ENCODE results near the gene TIMM9.
"Not testable (repeated sequence)": the region's sequence is repeated elsewhere in the genome, so short reads cannot be mapped to it uniquely, and the experiment has no call there.

TIMM9 gene, protein sequence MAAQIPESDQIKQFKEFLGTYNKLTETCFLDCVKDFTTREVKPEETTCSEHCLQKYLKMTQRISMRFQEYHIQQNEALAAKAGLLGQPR

DNA sequence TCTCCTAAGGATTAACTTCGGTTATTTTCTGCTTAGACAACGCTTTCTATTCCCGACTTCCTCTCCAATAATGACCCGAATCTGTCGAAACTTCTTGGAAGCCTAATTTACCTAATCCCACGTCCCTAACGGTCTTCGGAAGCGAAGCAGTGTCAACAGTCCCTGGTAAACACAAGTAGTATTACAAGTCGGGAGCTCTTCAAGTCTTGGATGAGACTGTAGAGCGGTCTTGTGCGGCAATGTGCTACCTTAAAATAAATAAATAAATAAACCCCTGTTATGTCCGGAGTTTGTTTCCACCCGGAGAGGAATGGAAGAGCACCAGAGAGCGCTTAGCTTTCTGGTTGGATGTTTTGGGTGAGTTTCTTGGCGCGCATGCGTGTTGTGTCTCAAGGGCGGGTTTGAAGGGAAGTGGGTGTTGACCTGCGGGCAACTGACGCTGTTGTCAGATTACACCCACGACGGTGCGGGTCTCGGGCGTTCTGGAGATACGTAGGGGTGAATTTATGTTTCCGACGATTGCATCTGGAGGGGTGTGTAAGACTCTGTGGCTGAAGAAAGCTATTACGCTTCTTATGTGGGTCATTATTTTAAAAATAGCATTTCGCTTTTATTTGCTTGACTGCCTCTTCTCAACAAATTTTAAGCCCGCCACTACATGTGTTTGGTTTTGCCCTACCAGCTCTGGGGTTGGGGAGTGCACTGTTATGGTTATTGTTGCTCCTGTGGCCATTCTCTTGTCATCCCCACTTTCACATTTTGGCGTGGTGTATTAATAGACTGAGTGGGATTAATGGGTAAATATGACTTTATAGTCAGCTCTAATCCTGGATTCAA is at the start of gene TIMM9, which contains the start of gene KIAA0586:
TIMM9 (minus strand) TSS at position 251 of the 837 bp plus-strand sequence. CDS start 15,586 bp downstream, outside the sequence.
KIAA0586 (plus strand) TSS at position 439 of the 837 bp plus-strand sequence. CDS start 546 bp downstream, outside the sequence.
- peak; percentile 91 for DNase-seq

DNA sequence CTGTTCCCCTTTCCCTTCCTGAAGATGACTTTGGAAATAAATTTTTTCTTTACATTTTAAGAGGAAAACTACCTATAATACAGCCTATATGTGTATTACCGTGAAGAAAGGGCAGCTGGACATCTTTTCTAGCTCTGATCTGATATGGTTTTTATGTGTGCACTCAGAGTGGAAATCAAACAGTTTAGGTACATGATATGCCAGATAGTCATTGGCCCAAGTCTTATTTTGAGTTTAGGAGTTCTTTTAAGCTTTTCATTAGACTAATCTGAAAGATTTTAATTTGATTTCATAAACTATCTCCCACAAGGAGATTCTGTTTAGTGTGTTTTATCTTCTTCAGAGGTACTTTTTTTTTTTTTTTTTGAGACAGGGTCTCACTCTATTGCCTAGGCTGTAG is 49.0 kb upstream of the TIMM9 start:
- DNase-seq = no peak

DNA sequence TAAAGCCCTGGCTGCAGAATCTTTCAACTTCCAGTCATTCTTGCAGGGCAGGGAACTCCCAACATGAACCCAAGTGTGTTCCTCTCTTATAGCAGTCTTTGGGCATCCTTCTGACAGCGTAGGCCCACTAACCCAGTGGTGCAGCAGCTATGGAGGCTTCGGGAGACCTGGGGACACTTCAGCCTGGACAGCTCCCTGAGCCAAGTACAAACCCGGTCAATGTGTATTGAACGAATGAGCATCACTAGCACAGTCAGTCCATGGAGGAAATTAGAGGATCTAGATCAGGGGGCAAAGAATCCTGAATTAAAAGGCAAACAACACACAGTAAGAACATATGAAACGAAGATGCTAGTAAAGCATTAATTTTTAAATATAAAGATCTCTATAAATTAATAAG is 42.0 kb upstream of the TIMM9 start:
- DNase-seq = no peak

DNA sequence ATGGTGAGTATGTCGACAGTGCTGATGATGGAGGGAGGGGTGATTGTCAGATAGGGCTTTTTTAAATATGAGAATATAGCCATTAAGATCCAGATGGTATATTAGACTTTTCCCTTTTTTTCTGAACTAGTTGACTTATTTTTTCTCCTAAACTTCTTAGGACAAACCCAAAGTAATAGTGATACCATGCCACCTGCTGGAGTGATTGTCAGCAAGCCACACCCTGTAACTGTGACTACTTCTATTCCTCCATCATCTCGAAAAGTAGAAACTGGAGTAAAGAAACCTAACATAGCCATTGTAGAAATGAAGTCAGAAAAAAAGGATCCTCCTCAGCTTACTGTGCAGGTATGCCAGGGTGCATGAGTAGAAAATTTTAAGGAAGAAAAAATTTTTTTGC is 40.2 kb upstream of the TIMM9 start:
- DNase-seq = no peak

DNA sequence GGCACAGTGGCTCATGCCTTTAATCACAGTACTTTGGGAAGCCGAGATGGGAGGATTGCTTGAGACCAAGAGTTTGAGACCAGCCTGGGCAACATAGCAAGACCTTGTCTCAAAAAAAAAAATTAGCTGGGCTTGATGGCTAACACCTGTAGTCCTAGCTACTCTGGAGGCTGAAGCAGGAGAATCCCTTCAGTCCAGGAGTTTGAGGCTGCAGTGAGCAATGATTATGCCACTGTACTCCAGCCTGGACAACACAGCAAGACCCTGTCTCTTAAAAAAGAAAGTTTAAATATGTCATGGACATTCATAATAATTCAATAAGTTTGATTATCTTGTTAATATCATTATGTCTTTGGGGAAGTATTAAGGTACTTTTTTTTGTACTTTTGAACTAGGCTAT is 39.1 kb upstream of the TIMM9 start:
- DNase-seq = no peak

DNA sequence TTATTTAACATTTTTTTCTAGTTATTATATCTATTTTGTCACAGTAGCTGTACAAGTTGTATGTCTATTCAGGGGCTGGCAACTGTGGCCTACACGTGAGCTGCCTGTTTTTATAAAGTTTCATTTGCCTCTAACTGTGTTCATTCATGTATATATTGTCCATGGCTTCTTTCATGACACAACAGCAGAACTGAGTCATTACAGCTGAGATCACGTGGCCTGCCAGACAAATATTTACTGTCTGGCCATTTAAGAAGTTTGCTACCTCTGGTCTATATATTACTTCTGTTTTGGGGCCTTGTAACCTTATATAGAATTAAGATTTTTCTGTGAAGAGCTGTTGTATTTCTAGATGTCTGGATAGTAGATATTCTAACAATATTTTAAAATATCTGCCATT is 38.1 kb upstream of the TIMM9 start:
- DNase-seq = no peak

DNA sequence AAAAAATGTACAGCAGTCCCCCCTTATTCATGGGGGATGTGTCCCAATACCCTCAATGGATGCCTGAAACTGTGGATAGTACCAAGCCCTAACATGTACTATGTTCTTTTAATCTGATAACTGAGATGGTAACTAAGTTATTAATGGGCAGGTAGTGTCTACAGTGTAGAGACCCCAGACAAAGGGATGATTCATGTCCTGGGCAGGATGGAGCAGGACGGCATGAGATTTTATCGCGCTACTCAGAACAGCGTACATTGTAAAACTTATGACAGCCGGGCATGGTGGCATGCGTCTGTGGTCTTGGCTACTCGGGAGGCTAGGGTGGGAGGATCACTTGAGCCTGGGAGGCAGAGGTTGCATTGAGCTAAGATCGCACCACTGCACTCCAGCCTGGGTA is 37.3 kb upstream of the TIMM9 start:
- no peak for DNase-seq

DNA sequence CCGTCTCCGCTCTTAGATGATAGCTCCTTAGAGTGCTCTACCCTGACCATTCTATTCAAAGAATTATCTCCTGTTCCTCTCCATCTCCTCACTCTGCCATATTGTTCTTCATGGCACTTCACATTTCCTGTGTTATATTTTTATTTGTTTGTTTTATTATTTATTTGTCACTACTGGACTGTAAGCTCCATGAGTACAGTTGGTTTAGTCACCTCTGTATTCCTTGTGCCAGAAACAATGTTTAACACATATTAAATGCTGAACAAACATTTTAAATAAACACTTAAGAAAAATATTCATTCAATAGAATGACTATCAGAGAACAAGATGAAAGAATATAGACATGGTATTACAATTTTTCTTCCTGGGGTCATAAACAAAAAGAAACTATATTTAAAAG is 35.8 kb upstream of the TIMM9 start:
- DNase-seq = no peak

DNA sequence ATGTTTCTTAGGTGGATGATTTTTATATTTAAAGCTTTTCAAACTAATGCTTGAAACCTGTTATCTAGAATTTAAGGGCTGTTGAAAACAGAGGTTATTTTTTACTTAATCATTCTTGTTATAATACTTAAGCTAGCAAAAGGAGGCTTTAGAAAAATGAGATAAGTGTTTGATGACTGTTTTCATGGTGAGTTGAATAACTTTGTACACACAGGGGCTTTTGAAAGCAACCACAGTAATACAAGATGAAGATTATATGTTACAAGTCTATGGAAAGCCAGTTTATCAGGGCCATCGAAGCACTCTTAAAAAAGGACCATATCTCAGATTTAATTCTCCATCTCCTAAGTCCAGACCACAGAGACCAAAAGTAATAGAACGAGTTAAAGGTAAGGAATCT is 33.4 kb upstream of the TIMM9 start:
- no peak for DNase-seq

DNA sequence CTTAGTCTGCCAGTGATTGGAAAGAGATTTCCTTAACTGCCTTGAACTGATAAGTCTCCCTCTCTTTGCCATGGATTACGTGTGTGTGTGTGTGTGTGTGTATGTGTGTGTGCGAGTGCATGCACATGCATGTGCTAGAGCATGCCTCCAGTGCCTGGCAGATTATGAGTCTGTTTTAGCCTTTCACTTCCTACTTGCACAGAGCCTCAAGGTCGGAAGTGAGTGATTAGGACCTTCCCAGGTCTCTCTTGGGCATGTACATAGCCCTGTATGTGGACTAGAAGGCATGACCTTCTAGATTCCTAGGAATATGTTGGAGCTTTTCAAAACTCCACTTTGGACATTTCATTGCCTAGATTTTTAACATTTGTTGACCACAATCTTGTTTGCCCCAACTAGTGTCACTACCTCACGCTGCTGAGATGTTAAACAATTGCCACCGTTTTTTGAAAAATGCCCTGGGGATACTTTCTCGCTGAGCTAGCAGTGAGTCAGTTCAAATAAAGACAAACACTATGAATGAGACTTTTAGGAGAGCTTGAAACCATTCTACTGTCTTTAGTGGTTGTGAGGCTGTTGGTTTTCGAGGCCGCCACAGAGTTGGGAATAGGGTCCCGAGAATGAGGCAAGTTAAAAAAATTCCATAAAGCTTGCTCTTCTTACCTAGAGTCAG is 28.4 kb upstream of the TIMM9 start:
- DNase-seq = no peak

DNA sequence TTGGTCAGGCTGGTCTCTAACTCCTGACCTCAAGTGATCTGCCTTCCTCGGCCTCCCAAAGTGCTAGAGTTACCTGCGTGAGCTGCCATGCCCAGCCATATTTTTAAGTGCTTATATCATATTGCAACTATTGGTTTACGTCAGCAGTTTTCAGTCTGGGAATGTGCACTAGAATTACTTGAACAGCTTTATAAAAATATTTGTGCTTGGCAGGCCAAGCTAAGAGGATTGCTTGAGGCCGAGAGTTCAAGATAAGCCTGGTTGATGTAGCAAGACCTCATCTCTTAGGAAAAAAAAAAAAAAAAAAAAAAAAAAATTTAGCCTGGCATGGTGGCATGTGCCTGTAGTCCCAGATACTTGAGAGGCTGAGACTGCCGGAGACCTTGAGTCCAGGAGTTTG is 17.3 kb upstream of the TIMM9 start:
- DNase-seq = no peak

DNA sequence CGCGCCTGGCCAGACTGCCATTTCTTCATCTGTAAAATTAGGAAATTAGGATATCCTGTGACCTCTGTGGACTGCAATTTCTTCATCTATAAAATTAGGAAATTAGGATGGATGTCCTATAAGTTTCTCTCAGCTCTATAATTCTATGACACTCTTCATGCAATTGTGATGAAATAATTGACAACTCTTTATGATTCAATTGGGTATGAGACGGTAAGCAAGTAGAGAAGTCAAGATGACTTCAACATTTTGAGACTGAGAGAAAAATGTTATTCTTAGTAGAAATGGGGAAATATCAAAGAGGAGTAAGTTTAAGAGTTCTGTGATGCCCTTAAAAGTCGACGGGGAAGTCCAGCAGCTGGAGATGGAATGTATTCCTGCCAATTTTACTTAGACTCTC is 12.1 kb upstream of the TIMM9 start:
- DNase-seq = no peak

DNA sequence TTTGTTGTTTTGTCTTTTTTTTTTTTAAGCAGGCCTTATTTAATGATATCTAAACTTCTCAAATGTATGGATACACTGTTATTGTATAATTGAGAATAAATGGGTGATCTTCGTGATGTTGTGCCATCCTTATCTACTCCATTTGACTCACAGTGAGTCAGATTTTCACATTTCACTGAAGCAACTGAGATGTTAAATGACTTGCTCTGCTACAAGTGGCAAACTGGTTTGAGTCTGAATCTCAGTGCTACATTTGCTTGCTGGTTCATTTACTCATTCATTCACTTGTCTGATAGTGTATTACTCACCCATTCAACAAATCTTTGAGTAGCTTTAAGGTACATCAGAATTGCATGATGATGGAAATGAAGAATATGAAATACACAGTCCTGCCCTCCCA is 2.8 kb upstream of the TIMM9 start:
- DNase-seq = no peak

DNA sequence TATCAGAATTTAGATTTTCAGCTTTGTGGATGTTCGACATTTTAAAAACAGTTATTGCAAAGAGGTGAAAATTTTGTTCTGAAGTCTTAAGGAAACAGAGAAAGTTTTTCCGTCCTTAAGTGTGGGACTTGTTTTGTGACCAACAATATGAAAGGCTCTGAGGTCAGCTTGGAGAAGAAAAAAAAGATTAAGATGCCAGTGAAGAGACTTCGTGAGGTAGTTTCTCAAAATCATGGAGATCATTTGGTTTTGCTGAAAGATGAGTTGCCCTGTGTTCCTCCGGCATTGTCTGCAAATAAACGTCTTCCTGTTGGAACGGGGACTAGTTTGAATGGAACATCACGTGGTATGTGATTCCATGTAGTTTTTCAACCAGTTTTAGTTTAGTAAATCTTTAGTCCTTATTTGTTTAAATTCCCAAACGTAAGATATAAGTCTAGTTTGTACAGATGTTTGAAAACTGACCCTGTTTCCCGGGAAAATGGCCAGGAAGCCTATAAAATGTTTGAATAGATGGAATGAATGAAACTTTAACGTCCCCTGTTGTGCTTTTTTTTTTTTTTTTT is 870 bp upstream of the TIMM9 start:
- no peak for DNase-seq

DNA sequence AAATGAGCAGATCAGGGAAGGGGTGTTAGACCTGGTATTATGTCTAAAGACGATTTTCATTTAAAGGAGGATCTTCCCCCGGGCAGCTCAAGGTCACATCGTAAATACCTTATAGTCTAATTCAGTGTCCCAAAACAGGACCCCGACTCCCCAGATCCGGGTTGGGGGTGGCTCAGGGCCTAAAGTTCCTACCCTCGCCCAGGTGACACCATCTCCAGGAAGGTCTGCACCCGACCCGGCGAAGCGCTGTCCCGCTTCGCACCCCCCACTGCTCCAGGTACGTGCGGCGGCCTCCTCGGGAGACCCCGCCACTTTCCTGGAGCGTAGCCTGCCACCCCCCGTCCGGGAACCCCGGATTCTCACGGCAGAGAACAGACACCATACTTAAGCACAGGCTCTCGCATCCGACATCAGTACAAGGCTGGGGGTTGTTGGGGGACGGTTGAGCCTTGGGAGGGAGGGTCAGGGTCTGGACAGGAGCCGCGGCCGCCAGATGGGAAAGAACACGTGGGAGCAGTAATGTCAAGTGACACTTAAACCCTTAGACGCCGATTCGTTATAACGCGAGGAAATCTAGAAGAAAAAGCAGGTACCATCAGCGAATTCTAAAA is 556 bp downstream of the TIMM9 start:
- peak; percentile 54 for DNase-seq

DNA sequence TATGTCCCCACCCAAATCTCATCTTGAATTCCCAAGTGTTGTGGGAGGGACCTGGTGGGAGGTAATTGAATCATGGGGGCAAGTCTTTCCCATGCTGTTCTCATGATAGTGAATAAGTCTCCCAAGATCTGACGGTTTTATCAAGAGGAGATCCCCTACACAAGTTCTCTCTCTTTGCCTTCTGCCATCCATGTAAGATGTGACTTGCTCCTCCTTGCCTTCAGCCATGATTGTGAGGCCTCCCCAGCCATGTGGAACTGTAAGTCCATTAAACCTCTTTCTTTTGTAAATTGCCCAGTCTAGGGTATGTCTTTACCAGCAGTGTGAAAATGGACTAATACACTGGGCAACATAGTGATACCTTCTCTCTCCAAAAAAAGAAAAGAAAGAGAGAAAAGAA is 10.4 kb downstream of the TIMM9 start:
- not testable (repeated sequence) for DNase-seq

DNA sequence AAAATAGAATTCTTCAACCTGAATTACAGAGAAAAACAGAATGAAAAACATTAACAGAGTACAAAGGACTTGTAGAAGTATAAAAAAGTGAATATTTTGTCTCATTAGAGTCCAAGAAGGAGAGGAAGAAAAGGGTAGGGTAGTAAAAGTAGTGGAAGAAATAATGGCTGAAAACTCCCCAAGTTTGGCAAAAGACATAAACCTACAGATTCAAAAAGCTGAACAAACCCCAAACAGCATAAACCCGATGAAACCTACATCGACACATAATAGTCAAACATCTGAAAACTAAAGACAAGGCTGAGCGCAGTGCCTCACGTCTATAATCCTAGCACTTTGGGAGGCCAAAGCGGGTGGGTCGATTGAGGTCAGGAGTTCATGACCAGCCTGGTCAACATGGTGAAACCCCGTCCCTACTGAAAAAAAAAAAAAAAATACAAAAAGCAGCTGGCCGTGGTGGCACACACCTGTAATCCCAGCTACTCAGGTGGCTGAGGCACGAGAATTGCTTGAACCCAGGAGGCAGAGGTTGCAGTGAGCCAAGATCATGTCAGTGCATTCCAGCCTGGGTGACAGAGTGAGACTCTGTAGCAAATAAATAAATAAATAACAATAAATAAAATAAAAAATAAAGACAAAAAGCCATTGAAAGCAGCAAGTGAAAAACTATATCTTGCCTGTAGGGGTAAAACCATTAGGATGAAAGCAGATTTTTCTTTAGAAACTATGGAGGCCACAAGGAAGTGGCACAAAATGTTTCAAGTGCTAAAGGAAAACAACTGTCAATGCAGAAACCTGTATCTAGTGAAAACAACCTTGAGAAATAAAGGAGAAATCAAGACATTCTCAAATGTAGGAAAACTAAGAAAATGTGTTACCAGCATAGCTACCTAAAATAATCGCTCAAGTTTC is 11.4 kb downstream of the TIMM9 start:
- DNase-seq = no peak

DNA sequence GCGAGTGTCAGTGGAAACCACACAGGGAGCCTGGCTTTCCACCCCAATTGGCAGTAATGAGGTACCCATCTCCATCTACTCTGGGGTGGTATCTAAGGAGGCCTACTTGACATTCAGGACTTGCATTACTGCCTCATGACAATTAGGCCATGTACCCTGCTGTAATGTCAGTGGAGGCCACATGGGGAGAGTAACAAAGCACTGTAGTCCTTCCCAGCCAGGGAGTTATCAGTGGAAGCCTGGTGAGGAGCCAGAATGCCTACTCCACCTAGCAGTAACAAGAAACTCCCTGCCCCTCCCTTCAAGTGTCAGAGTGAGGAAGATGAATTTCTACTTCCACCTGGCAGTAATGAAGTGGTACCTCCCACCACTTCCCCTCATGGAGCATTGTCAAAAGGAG is 12.5 kb downstream of the TIMM9 start:
- DNase-seq = no peak

DNA sequence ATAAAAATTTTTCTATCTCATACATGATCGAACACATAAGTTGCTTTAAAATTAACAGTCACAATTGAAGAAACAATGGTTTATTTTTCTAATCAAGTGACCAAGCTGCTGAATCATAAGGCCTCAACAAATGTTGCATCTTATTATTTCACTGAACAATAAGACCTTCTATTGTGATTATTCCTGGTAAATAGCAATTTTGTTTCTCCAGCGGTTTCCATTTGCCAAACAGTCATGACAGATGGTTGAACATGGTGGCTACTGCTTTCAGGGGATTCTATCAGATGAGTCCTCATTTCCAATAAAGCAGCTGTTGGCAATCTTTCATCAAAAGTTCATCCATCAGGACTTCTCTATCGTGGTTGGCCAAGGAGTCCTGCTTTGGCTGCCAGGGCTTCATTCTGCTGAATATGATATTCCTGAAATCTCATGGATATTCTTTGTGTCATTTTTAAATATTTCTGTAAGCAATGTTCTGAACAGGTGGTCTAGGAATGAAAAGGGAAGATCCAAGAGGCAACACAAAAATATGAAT is 18.6 kb downstream of the TIMM9 start:
- DNase-seq = no peak

DNA sequence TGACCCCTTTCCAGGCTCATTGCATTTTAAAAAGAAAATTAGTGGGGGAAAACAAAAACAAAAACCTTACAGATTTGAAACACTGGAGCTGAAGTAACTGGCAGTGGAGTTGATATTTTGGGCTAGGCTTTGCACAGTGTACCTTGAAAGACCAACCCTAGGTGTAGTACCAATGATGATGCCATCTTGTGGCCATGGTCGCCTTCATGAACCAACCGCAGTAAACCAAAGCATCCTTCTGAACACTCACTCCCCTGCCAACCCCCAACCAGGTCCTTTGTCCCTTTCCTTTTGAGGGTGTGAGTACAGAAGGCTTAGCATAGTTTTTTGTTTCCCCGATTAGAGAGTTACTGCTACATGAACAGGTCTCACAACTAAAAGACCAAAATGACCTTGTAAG is 25.7 kb downstream of the TIMM9 start:
- DNase-seq = no peak

DNA sequence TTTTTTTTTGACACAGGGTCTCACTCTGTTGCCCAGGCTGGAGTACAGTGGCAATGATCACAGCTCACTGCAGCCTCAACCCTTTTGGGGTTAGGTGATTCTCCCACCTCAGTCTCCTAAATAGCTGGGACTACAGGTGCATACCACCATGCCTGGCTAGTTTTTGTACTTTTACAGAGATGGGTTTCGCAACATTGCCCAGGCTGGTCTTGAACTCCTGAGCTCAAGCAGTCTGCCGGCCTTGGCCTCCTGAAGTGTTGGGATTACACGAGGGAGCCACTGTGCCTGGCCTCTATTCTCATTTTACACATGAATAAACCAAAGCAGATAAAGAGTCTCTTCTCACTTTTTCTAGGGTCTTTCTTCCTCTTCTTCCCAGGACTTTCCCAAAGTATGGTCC is 28.4 kb downstream of the TIMM9 start:
- no peak for DNase-seq

DNA sequence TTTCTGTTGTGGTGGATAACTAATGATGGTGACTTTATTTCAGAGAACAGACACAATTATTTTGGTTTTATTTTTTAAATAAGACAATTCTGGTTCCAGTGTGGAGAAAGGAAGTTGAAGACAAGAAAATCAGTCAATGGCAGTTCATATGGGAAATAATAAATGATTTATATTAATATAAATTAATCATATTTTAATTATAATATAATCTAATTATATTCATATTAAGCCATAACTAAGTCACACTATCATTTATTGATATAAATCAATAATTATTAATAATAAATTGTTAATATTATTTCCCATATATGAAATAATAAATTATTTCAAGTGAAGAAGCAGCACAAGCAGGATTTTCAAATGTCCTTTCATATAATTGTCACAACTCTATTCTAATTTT is 28.8 kb downstream of the TIMM9 start:
- no peak for DNase-seq

Data from activated CD4-positive, CD25-positive, alpha-beta regulatory T cell treated with anti-CD3 and anti-CD28 coated beads, Interleukin-2, amount 50 U/mL, for 72 hours (primary cell).